NOMO-1 treated with dmso at 0.1 percent for 144 hours (cell line): ENCODE results near the gene GIT1.
A peak's percentile ranks its signal among the peaks of the same experiment; 100 is the strongest.

Source experiments
- DNase-seq: peaks from one replicate; lab custom pipeline; 2025; ENCODE audit not compliant: unreplicated experiment; lab: John Stamatoyannopoulos, UW

GIT1 gene

GRCh38 chr17:29589524-29590410, at the start of gene GIT1:
Gene GIT1 (minus strand): TSS chr17:29589648. CDS start chr17:29589378, 270 bp downstream.
- DNase-seq: peak; percentile 87

GRCh38 chr17:29633886-29634285, 44.4 kb upstream of the GIT1 start:
- no peak for DNase-seq

GRCh38 chr17:29630630-29631193, 41.3 kb upstream of the GIT1 start:
- DNase-seq: no peak

GRCh38 chr17:29629839-29630238, 40.4 kb upstream of the GIT1 start:
- no peak for DNase-seq

GRCh38 chr17:29628644-29629043, 39.2 kb upstream of the GIT1 start:
- DNase-seq: no peak

GRCh38 chr17:29627951-29628350, 38.5 kb upstream of the GIT1 start:
- no peak for DNase-seq

GRCh38 chr17:29625037-29625750, 35.7 kb upstream of the GIT1 start:
- DNase-seq: no peak

- no peak for DNase-seq
Observed at GRCh38 chr17:29624586-29624985, 35.1 kb upstream of the GIT1 start.

GRCh38 chr17:29623283-29623647, 33.8 kb upstream of the GIT1 start:
- DNase-seq: no peak

GRCh38 chr17:29622337-29623282, 33.2 kb upstream of the GIT1 start, which contains the start of gene CORO6:
Gene CORO6 (minus strand): TSS chr17:29622912. CDS start chr17:29621421, 1,491 bp downstream.
- DNase-seq: no peak

GRCh38 chr17:29621751-29622194, 32.3 kb upstream of the GIT1 start:
- no peak for DNase-seq

GRCh38 chr17:29620779-29621500, 31.5 kb upstream of the GIT1 start:
- no peak for DNase-seq

- no peak for DNase-seq
Observed at GRCh38 chr17:29620271-29620670, 30.8 kb upstream of the GIT1 start.

- DNase-seq: no peak
Observed at GRCh38 chr17:29619251-29619650, 29.8 kb upstream of the GIT1 start.

- no peak for DNase-seq
Observed at GRCh38 chr17:29618272-29619065, 29.0 kb upstream of the GIT1 start.

- DNase-seq: peak; percentile 78
Observed at GRCh38 chr17:29617481-29618271, 28.2 kb upstream of the GIT1 start.

GRCh38 chr17:29617125-29617480, 27.7 kb upstream of the GIT1 start:
- DNase-seq: peak; percentile 70

- DNase-seq: no peak
Observed at GRCh38 chr17:29616300-29617048, 27.0 kb upstream of the GIT1 start.
